HG03039 (cell line): ENCODE data around the gene CROCC2.

ENCODE experiments used
- ATAC-seq: cut with Tn5 transposase; IDR thresholded peaks from one replicate; pipeline ENCODE4 v1.9.1; 2021; ENCODE audit warnings: mild to moderate bottlenecking, moderate library complexity; ENCODE audit not compliant: unreplicated experiment

Gene CROCC2

DNA sequence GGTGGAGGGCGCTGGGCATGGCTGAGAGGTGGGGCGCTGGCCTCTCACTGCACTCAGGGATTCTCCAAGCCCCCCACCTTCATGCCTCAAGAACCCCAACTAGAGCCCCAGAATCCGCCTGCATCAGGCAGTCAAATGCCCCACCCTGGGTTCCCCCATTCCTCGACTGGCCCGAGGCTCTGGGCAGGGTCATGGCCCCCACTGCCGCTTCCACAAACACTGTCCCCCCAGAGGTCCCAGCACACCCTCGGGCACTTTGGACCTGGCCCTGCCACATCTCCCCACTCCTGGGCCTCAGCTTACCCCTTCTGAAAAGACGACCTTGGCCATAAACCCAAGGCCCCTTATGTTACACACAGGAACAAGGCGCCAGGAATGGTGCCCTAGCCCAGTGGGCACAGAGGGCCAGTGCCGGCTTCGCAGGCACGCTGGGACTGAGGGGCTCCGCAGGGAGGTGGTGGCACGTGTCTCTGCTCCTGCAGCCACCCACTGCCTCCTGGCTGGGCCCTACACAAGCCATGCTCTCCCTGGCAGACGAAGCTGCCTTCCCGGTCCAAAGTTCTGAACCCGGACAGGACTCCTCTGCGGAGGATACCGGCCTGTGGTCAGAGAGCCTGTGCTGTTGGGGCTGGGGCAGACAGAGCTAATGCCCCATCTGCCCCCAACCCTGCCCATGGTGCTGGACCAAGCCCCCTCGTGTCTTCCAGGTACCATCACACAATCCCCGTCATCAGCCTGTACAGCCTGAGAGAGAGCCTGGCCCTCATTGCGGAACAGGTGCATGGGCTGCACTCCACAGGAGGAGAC is 30.7 kb upstream of the CROCC2 start:
- no peak for ATAC-seq

DNA sequence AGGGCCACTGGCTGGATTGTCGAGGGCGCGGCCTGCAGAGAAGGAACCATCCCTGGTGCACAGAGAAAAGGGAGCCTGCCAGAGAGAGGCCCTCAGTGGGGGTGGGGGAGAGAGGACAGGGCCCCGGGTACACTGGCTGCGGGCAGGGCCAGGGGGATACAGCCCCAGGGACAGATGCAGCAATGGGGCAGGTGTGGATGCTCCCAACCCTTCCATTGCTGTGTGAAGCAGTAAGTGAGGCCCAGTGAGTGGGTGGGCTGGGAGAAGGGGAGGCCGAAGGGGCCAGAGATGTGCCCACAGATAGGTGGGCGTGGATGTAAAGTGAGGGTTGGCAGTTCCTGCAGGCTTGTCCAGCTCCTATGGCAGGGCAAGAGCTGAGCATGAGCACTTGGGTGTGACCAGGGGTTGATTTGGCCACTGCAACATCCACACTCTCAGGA is 30.1 kb upstream of the CROCC2 start:
- no peak for ATAC-seq

GRCh38 chr2:240876475-240877251 is 29.5 kb upstream of the CROCC2 start:
- ATAC-seq: no peak

GRCh38 chr2:240877460-240878340 is 28.4 kb upstream of the CROCC2 start:
- ATAC-seq: no peak

- no peak for ATAC-seq
Observed at GRCh38 chr2:240878341-240878936, 27.7 kb upstream of the CROCC2 start.

DNA sequence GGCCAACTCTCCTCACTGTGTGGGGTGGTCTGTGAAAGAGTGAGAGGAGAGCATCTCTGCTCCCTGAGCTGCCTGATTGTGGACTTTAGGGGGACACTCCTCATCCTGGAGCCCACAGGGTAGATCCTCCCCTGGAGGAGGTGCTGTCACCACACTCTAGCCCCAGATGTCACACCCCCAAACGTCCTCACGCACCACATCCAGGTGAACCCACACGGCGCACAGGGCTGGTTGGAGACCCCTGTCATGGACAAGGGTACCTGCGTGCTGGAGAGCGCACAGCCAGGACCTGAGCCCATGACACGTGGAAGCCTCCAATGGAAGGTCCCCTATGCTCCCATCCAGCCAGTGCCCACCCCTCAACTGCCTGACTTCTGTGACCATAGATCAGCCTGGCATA is 27.0 kb upstream of the CROCC2 start:
- no peak for ATAC-seq

DNA sequence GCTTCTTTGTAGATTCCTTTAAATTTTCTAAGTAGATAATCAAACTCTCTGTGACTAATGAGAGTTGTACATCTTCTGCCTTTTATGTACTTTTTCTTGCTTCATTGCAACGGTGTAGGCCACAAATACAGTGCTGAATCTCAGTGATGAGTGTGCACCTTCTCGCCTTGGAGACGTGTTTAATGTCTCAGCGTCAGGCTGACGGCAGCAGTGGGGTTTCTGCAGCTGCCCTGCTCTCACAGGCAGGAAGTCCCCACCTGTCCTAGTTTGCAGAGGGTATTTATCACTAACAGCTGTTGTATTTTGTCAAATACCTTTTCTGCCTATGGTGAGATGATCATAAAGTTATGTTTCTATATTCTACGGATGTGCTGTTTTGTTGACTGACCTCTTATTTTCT is 24.2 kb upstream of the CROCC2 start:
- no peak for ATAC-seq

DNA sequence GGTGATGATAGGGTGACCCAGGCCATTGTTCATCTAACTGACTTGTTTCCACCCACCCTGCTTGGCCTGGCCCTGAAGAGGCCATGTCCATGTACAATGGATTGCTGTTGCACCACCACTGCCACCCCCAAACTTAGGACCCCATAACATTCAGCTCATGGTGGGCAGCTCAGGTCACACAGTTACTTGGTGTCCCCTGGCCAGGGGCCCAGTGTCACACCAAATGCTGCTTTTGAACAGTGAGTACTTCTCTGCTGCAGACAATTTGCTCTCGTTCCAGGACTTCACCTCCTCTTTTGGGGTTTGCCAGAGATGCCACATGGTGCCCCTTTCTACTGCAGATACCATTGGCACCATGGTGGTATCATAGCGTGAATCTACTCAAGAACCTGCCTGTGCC is 21.9 kb upstream of the CROCC2 start:
- ATAC-seq: no peak

- ATAC-seq: no peak
Observed at GRCh38 chr2:240884745-240885144, 21.4 kb upstream of the CROCC2 start.

GRCh38 chr2:240885566-240885965 is 20.6 kb upstream of the CROCC2 start:
- ATAC-seq: no peak

GRCh38 chr2:240886023-240886565 is 20.0 kb upstream of the CROCC2 start:
- ATAC-seq: no peak

- no peak for ATAC-seq
Observed at GRCh38 chr2:240886678-240887609, 19.2 kb upstream of the CROCC2 start.

GRCh38 chr2:240887631-240888030 is 18.5 kb upstream of the CROCC2 start:
- ATAC-seq: no peak

DNA sequence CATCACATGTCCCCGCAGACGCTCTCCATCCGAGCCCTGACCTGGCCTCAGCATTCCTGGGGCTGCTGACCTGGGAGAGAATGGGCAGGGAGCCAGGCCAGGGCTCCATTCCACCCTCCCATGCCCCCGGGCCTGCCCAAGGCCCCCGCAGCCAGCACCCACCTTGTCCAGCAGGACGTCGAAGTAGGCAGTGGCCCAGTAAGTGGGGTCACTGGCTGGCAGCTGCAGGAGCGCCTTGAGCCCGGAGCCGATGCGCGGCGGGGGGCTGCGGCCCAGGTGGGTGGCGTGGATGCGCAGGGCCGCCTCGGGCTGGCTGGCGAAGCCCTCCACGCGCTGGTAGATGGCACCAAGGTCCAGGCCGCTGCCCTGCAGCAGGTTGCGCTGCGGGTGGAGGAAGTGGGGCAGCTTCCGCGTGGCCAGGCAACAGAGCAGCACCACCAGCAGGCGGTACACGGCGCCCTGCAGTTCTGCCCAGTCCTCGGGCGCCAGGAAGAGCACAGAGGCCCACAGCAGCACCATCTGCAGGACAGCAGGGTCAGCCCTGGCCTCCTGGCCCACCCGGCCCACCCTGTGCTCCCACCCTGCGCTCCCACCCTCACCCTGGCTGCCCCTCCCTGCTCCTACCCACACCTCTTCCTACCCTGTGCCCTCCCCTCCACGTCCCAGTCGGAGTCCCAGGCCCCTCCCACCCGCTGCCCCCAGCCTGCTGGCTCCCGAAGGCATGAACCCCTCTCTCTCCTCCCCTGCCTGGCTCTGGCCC is 17.8 kb upstream of the CROCC2 start:
- ATAC-seq: no peak

- no peak for ATAC-seq
Observed at GRCh38 chr2:240888890-240889573, 17.1 kb upstream of the CROCC2 start.

DNA sequence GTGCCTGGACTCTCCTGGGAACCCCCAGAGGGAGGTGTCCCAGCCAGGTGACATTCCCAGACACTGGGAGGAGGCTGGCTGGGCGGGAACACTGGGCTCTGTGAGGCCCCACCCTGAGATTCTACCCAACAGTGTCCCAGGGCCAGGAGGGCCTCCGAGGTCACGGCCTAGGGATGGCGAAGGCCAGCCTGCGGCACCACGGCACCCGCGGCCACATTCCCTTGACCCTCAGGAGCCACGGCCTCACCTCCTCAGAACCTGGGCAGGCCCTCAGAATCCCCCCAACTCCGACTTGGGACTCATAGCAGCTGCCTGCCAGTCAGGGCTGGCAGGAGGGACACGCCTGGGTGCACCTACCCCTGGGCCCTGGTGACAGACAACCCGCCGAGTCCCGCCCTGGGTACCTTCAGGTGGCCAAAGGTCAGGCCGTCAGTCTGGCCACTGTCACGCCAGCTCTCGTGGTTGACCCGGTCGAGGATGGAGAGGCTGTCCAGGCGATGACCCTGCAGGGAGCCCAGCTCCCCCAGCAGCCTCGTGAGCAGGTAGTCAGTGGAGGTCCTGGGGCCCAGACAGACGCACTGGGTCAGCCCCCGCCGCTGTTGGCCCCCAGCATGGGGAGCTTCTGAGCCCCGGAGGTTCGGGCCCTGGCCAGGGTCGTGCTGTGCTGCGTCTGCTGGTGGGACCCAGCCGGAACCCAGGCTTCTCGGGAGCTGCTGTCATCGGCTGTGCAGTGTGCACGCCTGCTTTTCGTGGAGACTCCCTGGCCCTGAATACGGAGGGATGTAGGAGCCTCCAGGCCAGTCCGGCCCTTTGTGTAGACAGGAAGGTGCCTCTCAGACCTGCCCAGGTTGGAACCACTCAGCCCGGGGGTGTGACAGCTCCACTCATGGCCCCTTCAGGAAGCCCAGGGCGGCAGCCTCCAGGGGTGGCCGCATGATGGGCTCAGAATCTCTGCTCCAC is 16.3 kb upstream of the CROCC2 start:
- no peak for ATAC-seq

DNA sequence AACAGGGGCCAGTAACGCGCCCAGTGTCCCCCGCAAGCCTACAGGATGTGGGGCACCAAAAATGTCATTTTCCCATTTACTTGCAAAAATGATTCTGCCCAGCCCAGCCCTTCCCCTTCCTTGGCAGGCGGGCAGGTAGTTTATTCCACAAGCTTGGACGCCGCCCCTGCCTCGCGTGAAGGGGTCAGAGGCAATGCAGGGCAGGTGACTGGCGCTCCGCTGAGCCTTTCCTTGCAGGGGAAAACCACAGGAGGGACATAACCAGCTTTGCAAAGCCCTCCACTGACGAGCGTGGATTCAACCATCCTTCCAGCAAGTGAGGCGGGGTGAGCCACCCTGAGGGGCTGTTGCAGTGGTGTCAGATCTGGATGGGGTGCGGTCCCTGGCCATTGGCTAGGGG is 15.4 kb upstream of the CROCC2 start:
- ATAC-seq: no peak
